Femur (tissue), 1 donor: ENCODE data around the gene PRKCH.
A peak's percentile ranks its signal among the peaks of the same experiment; 100 is the strongest.

Experiments used
- DNase-seq: peaks from one replicate; pipeline ENCODE4 v3.0.0-alpha.2; 2017

Gene PRKCH

DNA sequence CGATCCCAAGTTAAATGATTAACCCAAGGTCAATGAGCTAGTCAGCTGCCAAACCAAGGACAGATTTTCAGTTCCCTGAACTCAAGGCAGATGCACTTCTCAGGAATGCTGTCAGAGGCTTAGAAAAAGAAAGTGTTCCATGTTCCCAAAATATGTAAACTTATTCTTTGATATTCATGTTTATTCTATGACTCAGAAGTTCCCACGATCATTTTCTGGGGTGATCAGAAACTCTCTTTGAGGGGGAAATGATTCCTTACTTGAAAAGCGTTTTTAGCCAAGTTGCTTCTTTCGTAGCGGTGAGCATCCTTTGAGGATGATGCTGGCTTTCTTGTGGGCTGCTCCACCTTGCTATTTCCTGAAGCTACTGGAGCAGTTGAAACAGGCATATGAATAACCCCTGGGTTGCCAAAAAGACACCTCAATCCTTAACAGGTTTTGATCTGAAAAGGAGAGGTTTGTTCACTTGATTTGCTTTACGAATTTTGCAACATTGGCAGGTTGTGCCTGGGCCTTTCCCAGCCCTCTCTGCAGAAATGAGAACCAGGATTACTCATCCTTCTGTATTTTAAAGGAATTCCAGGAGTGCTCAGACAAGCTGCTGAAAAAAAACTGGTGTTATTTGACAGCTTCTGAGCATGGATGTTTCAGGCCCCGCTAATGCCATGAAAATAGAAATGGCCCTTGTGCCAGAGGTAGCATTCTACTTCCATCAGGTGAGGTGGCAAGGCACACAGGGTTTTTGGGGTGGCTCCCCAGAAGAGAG lies 252.6 kb downstream of the PRKCH start:
- no peak for DNase-seq

- DNase-seq = no peak
These were observed 253.1 kb downstream of the PRKCH start for GRCh38 chr14:61574514-61574807.

- no peak for DNase-seq
These were observed 253.7 kb downstream of the PRKCH start for GRCh38 chr14:61575126-61575525.

DNA sequence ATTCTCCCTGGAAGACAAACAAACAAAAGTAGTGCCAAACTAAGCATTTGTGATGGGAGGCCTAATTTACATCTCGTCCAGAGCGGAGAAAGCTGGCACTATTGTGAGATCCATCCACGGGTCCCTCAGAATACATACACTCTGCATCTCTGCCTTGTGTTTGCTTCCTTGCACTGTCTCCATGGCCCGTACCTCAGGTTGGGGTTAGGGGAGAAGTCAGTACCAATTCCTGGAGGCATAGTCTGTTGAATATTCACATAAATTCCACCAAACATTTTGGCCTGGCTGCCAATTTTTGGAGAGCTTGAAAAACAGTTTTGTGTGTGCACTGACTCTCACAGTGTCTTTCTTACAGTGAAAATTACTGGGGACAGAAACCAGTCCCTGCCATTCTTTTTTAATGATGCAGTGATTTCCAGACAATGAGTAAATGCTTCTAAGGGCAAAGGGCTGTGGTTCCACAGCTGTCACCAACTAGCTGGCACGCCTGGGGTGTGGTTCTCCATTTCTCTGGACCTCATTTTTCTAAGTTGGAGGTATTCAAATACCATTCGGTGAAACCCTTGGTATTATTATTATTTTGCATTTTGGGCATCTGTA lies 254.3 kb downstream of the PRKCH start:
- DNase-seq = no peak

DNA sequence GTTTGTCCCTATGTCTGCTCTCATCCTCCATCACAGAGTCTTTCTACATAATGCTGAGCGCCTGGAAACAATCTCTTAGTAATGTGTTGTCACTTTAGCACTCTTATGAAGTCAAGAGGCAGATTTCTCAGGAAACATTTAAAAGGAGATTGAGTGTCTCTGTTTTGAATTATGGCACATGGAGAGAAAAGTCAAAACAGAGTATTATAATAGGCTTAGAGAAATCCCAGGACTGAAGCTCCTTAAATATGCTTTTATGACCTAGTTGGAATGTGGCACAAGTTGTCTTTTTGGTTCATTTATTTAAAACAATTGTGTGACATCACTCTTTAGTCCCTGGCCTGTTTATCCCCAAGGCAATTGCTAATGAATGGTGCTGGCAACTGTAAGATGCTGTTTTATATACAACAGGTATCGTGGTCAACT lies 256.1 kb downstream of the PRKCH start:
- DNase-seq = no peak

GRCh38 chr14:61578745-61579144 lies 257.4 kb downstream of the PRKCH start:
- no peak for DNase-seq

- DNase-seq = no peak
These were observed 260.0 kb downstream of the PRKCH start for GRCh38 chr14:61581340-61581739.

- DNase-seq = no peak
These were observed 260.7 kb downstream of the PRKCH start for GRCh38 chr14:61581955-61582615.

DNA sequence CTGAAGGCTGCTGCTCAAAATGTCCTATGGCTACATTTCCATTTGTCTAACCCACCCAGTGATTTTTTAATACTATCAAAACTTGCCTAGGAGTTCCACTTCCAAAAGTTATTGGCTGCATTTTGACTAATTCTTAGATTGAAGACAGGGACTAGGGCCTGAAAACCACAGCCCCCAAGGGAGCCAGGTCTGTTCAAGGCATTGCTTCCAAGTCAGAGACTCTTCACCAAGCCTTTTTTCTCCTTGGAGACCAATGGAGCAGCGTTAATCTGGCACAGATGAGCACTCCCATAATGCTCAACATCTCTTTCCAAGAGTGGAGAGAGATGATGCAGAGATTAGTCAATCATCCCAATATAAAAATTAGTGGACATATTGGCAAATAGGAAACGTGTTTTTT lies 261.4 kb downstream of the PRKCH start:
- DNase-seq = peak; percentile 28

GRCh38 chr14:61584331-61584741 lies 263.0 kb downstream of the PRKCH start:
- DNase-seq = no peak

DNA sequence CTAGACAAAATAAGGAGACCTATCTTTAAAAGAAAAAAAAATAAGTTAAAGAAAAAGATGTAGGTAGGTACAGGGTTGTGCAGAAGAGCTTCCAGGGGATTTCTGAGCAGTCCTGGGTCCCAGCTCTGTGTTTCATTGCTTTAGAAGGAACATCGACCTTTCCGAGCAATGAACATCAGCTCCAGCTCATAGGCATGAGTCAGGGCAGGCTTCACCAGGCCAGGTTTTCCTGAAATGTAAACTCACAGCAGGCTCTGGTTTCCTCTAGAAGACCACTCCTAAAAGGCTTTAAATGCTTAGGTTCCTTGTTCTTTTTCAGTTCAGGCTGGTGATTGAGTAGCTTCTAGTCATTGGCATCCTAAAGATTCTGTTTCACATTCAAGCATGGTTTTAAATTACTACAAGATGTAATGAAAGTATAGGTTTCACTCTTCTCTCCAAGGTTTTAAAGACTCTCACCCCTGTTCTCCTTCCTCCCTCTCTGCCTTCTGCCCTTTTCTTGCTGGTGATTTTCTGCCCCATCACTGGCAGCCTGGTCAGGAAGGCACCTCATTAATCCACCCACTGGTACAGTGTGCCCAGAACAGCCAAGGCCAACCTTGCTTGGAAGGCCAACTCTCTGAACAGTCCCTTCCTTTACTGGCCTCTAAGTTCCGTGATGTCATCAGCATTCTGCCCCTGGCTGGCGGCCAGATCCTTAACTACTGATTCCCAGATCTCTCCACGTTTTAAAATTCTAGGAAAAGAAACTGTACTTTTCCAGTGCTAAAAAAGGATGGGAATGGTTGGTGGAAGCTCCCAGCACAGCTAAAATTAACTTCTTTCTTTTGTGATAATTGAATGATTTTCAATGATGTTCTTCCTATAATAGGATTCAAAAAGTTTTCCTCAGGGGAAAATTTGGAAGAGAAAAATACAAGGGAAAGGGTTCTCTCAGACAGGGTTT lies 264.5 kb downstream of the PRKCH start:
- DNase-seq = peak; percentile 90

- no peak for DNase-seq
These were observed 265.2 kb downstream of the PRKCH start for GRCh38 chr14:61586544-61587055.

- DNase-seq = no peak
These were observed 265.8 kb downstream of the PRKCH start for GRCh38 chr14:61587081-61587713.

DNA sequence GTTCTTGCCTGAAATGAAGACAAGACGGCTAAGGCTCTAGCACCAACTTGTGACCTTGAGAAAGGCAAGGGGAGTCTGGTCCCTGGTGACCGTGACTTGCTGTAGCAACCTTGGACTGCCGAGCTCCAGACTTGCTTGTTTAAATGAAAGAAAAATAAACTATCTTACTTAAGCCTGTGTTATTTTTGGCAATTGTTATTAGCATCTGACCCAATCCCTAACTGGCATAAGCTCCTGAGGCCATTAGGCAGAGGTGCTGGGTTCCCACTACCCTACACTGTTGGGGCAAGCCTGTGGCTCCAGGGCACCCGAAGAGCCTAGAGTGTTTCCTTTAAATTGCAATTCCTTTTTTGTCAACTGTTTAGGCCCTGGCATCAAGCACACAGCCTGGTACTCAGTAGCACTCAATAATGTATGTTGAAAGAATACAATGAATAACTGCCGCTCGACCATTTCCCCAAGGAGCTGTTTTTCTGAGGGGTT lies 267.1 kb downstream of the PRKCH start:
- no peak for DNase-seq

DNA sequence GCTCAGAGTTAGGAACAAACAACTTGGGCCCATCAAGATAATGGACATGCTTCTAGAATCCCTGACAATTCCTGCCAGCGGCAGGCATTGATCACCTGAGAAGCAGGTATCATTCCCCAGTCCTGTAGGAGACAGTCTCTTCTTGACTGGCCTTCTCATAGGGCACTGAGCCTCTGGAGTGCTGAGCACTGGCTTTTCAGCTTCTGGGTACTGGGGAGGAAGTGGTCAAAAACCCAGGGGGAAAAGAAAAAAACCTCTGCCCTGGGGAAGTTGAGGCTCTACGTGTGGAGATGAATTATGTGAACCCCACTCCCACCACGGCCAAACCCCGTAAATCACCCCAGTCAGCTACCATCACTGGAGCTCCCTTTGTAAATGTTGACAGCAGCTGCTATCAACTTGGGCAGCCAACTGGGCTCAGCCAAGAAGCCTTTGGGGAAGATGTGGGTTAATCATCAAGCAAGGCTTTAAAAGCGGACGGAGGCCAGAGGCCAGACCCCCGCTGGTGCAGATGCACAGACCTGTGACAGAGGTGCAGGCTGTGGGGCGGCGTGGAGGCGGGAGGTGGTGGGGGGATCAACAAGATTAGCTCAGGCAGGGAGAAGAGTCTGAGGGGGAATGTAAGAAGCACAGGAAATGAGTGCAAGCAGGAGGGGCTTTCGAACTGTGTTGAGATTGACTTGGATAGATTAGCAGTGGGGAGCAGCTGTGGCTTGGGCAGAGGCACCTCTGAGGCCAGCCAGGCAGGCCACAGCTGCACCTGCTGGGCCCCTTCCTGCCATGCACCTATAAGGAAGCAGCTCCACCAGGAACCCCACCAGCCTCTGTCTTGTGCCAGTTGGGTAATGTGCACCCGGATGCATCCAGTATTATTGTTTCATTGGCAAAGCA lies 268.6 kb downstream of the PRKCH start:
- no peak for DNase-seq

- no peak for DNase-seq
These were observed 270.5 kb downstream of the PRKCH start for GRCh38 chr14:61591862-61592261.

DNA sequence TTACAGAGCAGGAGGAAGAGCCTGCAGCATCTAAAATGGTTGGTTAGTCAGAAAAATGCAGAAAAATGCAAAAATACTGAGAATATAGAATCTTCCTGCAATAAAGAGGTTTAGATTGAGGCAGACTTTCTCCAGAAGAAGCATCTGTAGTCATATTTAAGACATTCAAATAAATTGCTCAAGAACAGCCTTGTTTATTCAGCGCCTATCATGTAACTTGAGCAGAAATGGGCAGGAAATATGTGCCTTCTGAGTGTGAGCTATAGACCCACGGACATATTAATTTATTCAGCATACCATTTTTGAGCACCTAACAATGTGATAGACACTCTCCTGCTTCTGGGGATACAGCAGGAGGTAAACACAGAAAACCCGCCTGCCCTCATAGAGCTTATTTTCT lies 272.0 kb downstream of the PRKCH start:
- no peak for DNase-seq

DNA sequence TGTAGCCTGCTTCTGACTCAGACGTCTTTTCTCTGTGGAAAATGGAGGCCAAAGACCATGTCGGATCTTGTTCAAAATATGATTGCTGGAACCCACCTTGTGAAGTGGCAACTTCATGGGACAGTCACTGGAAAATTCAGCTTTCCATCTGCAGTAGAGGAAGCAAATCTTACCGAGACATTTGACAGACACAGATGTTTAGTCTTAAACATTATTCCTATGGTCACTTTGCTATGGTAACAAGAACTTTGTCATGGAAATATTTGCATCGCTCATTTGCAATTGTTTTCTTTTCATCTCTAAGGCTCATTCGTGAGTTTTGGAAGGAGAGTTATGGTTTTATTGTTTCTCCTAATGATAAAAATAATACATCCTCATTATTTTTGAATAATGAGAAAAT lies 275.6 kb downstream of the PRKCH start:
- DNase-seq = no peak

- no peak for DNase-seq
These were observed 277.6 kb downstream of the PRKCH start for GRCh38 chr14:61598980-61599379.

DNA sequence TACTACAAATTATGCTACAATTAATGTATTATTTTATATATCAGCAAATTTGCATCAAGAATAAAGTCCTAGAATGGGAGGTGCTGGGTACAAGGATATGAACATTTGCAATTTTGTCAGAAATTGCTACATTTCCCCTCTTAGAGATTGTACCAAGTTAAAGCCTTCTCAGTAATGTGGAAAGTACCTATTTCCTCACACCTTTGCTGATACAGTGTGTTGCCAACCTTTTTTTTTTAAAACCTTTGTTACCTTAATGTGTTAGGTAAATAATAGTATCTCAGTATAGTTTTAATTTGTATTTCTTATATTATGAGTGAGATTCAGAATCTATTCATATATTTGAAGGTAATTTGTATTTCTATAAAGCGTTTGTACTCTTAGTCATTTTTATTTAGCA lies 278.6 kb downstream of the PRKCH start:
- no peak for DNase-seq
